ENCODE data around the gene ANKS4B. TPM values are rescaled to one million over a fixed set of nuclear protein-coding genes. Genes with fewer than 3 reads are reported as not detected.

ANKS4B gene
- total RNA-seq, 8 experiments from 2014 or later, result 0.05 to 0.43 (median 0.10) TPM; not detected in 1

GRCh38 chr16:21197621-21198020, 35.9 kb upstream of the ANKS4B start:
- in situ Hi-C loops (cut with MboI; ENCODE audit: low pct_unique_long_range_greater_than_20kb in 2 of 9, low sequenced_read_pairs in 9 of 9, unreplicated experiment in 9 of 9), result loop anchor here in 3 of 9 experiments (25.0 kb wide), 2 partner anchors 90 to 1140 kb away; partner anchors contain the start of gene CRYM (in 2 of the 3)
- ATAC-seq (replicated peaks in 6 of 8), result no peak
- H3K4me3 ChIP-seq, result no peak overlapping the region
- H3K27ac ChIP-seq, result no peak overlapping the region
- no peaks in the 10 kb centered on the region for H3K4me1 ChIP-seq (replicated peaks in 1 of 2)
- WGBS, 10 experiments, result 8 to 100% (median 66%) methylated on average over 1 to 3 of the region's 3 CpGs; no CpG with 5 or more reads in 3 of the 10 experiments

- no peaks in the 10 kb centered on the region for H3K4me1 ChIP-seq (replicated peaks in 1 of 2)
- no peak overlapping the region for H3K4me3 ChIP-seq
- 0 to 80% (median 43%) methylated on average over 1 to 5 of the region's 5 CpGs; no CpG with 5 or more reads in 2 of the 10 experiments for WGBS, 10 experiments
- in situ Hi-C loops (cut with MboI; ENCODE audit: low pct_unique_long_range_greater_than_20kb in 2 of 9, low sequenced_read_pairs in 9 of 9, unreplicated experiment in 9 of 9), result loop anchor here in 3 of 9 experiments (25.0 kb wide), 2 partner anchors 88 to 1138 kb away; partner anchors contain the start of gene CRYM (in 2 of the 3)
- no peak overlapping the region for H3K27ac ChIP-seq
- ATAC-seq (replicated peaks in 6 of 8), result no peak
Measured at GRCh38 chr16:21199607-21200218, 33.8 kb upstream of the ANKS4B start.

GRCh38 chr16:21203155-21203797, 30.2 kb upstream of the ANKS4B start:
- 31 to 80% (median 71%) methylated on average over 3 to 7 of the region's 7 CpGs; no CpG with 5 or more reads in 3 of the 10 experiments for WGBS, 10 experiments
- Histone ChIP-seq H3K4me1 (replicated peaks in 1 of 2) (no peaks in the 10 kb centered on the region), H3K27ac (no peak overlapping the region), H3K4me3 (no peak overlapping the region)
- no peak for ATAC-seq (replicated peaks in 6 of 8)
- in situ Hi-C loops (cut with MboI; ENCODE audit: low pct_unique_long_range_greater_than_20kb in 2 of 9, low sequenced_read_pairs in 9 of 9, unreplicated experiment in 9 of 9), result no loop called here

GRCh38 chr16:21205303-21205702, 28.2 kb upstream of the ANKS4B start:
- Histone ChIP-seq H3K27ac (no peak overlapping the region), H3K4me3 (no peak overlapping the region), H3K4me1 (replicated peaks in 1 of 2) (no peaks in the 10 kb centered on the region)
- in situ Hi-C loops (cut with MboI; ENCODE audit: low pct_unique_long_range_greater_than_20kb in 2 of 9, low sequenced_read_pairs in 9 of 9, unreplicated experiment in 9 of 9), result no loop called here
- ATAC-seq (replicated peaks in 6 of 8), result no peak

GRCh38 chr16:21206550-21206949, 26.9 kb upstream of the ANKS4B start:
- peak in 3 of 8 experiments; percentile 72 to 97 (median 85) for ATAC-seq (replicated peaks in 6 of 8)
- no peak overlapping the region for H3K4me3 ChIP-seq
- WGBS, 10 experiments, result 19 to 90% (median 64%) methylated on average over 1 to 4 of the region's 4 CpGs; no CpG with 5 or more reads in 2 of the 10 experiments
- no peaks in the 10 kb centered on the region for H3K4me1 ChIP-seq (replicated peaks in 1 of 2)
- in situ Hi-C loops (cut with MboI; ENCODE audit: low pct_unique_long_range_greater_than_20kb in 2 of 9, low sequenced_read_pairs in 9 of 9, unreplicated experiment in 9 of 9), result no loop called here
- no peak overlapping the region for H3K27ac ChIP-seq

GRCh38 chr16:21208446-21209230, 24.9 kb upstream of the ANKS4B start:
- no peaks in the 10 kb centered on the region for H3K4me1 ChIP-seq (replicated peaks in 1 of 2)
- no peak overlapping the region for H3K4me3 ChIP-seq
- H3K27ac ChIP-seq, result no peak overlapping the region
- ATAC-seq (replicated peaks in 6 of 8), result no peak
- in situ Hi-C loops (cut with MboI; ENCODE audit: low pct_unique_long_range_greater_than_20kb in 2 of 9, low sequenced_read_pairs in 9 of 9, unreplicated experiment in 9 of 9), result no loop called here
- WGBS, 10 experiments, result 21 to 90% (median 48%) methylated on average over 1 to 2 of the region's 2 CpGs; no CpG with 5 or more reads in 4 of the 10 experiments

- Histone ChIP-seq H3K27ac (no peak within 1 kb of the TSS), H3K4me1 (replicated peaks in 1 of 2) (no peaks in the 10 kb centered on the region), H3K4me3 (no peak within 1 kb of the TSS)
- ATAC-seq (replicated peaks in 6 of 8), result no peak
- in situ Hi-C loops (cut with MboI; ENCODE audit: low pct_unique_long_range_greater_than_20kb in 2 of 9, low sequenced_read_pairs in 9 of 9, unreplicated experiment in 9 of 9), result no loop called here
- 44 to 100% (median 81%) methylated on average over 2 to 4 of the region's 5 CpGs; no CpG with 5 or more reads in 5 of the 10 experiments for WGBS, 10 experiments
Measured at GRCh38 chr16:21211486-21211885, 22.0 kb upstream of the ANKS4B start, which contains the start of gene ZP2. Gene ZP2 (minus strand): TSS chr16:21211574. CDS start chr16:21211547, 27 bp downstream.

GRCh38 chr16:21214086-21214485, 19.4 kb upstream of the ANKS4B start:
- 17 to 100% (median 72%) methylated on average over 1 to 3 of the region's 4 CpGs; no CpG with 5 or more reads in 4 of the 10 experiments for WGBS, 10 experiments
- Histone ChIP-seq H3K4me1 (replicated peaks in 1 of 2) (no peaks in the 10 kb centered on the region), H3K27ac (no peak overlapping the region), H3K4me3 (no peak overlapping the region)
- in situ Hi-C loops (cut with MboI; ENCODE audit: low pct_unique_long_range_greater_than_20kb in 2 of 9, low sequenced_read_pairs in 9 of 9, unreplicated experiment in 9 of 9), result no loop called here
- ATAC-seq (replicated peaks in 6 of 8), result no peak

- in situ Hi-C loops (cut with MboI; ENCODE audit: low pct_unique_long_range_greater_than_20kb in 2 of 9, low sequenced_read_pairs in 9 of 9, unreplicated experiment in 9 of 9), result no loop called here
- WGBS, 10 experiments, result 40 to 100% (median 79%) methylated on average over 1 to 2 of the region's 2 CpGs; no CpG with 5 or more reads in 2 of the 10 experiments
Measured at GRCh38 chr16:21217121-21217520, 16.4 kb upstream of the ANKS4B start.

GRCh38 chr16:21218153-21218552, 15.3 kb upstream of the ANKS4B start:
- Histone ChIP-seq H3K4me3 (no peak overlapping the region), H3K27ac (no peak overlapping the region), H3K4me1 (replicated peaks in 1 of 2) (no peaks in the 10 kb centered on the region)
- no peak for ATAC-seq (replicated peaks in 6 of 8)
- WGBS, 10 experiments, result 42 to 90% (median 75%) methylated on average over 1 to 7 of the region's 7 CpGs; no CpG with 5 or more reads in 2 of the 10 experiments
- in situ Hi-C loops (cut with MboI; ENCODE audit: low pct_unique_long_range_greater_than_20kb in 2 of 9, low sequenced_read_pairs in 9 of 9, unreplicated experiment in 9 of 9), result no loop called here

More at GRCh38 chr16:21217121-21217520, 16.4 kb upstream of the ANKS4B start:
- ATAC-seq (replicated peaks in 6 of 8), result no peak
- no peak overlapping the region for H3K27ac ChIP-seq
- no peaks in the 10 kb centered on the region for H3K4me1 ChIP-seq (replicated peaks in 1 of 2)
- H3K4me3 ChIP-seq, result no peak overlapping the region

GRCh38 chr16:21219551-21219950, 13.9 kb upstream of the ANKS4B start:
- no peak overlapping the region for H3K27ac ChIP-seq
- H3K4me3 ChIP-seq, result no peak overlapping the region
- H3K4me1 ChIP-seq (replicated peaks in 1 of 2), result no peaks in the 10 kb centered on the region
- WGBS, 10 experiments, result 54 to 100% (median 82%) methylated on average over 1 to 2 of the region's 2 CpGs; no CpG with 5 or more reads in 2 of the 10 experiments
- ATAC-seq (replicated peaks in 6 of 8), result no peak
- in situ Hi-C loops (cut with MboI; ENCODE audit: low pct_unique_long_range_greater_than_20kb in 2 of 9, low sequenced_read_pairs in 9 of 9, unreplicated experiment in 9 of 9), result no loop called here

GRCh38 chr16:21222495-21223337, 10.8 kb upstream of the ANKS4B start:
- Histone ChIP-seq H3K4me1 (replicated peaks in 1 of 2) (no peaks in the 10 kb centered on the region), H3K27ac (no peak overlapping the region), H3K4me3 (no peak overlapping the region)
- 42 to 100% (median 79%) methylated on average over 2 to 4 of the region's 4 CpGs; no CpG with 5 or more reads in 3 of the 10 experiments for WGBS, 10 experiments
- no peak for ATAC-seq (replicated peaks in 6 of 8)
- in situ Hi-C loops (cut with MboI; ENCODE audit: low pct_unique_long_range_greater_than_20kb in 2 of 9, low sequenced_read_pairs in 9 of 9, unreplicated experiment in 9 of 9), result no loop called here
